ENCODE data around the gene CEMIP2. TPM values are rescaled to one million over a fixed set of nuclear protein-coding genes. Genes with fewer than 3 reads are reported as not detected.

The CEMIP2 gene
- total RNA-seq, 1 experiment from 2014 or later = 17.7 TPM

DNA sequence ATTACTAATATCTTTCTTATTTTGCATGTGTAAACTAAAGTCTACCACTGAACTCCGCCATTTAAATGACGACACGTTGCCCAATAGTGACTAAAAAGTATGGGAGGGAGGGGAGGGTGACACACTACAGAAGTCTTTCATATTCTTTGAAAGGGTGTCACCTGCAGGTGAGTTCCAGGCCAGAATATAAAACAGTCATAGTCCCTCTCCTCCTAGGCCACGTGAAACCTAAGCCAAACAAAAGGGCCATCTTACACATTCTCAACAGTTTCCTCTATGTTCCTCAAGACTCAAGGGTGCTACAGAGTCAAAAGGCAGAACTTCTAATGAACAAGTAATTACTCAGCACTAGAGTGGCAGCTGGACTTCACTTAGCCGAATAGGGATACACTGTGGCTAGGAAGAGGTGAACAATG lies 6.4 kb downstream of the CEMIP2 start:
- no peaks in the 10 kb centered on the region for H3K27me3 Mint-ChIP-seq (ENCODE audit: insufficient read depth, unreplicated experiment)
- H3K27ac Mint-ChIP-seq (ENCODE audit: low read depth, unreplicated experiment) = no peak overlapping the region
- ChIA-PET POLR2A (no interaction called here), CTCF (interaction anchor here (0.6 to 3.7 kb wide), 6 partner anchors 18 to 273 kb away, joined by 3 to 17 read pairs (median 4); no protein-coding TSS in a partner anchor)
- no peak for DNase-seq (ENCODE audit: unreplicated experiment)
- intact Hi-C loops (cut with micrococcal nuclease) = no loop called here
- no TSS peak for BruUV-seq (replicated peaks)
- peaks cover 48% of the 10 kb centered on the region for H3K4me1 Mint-ChIP-seq (ENCODE audit: insufficient read depth, unreplicated experiment)
- TF ChIP-seq, protein P1, sequence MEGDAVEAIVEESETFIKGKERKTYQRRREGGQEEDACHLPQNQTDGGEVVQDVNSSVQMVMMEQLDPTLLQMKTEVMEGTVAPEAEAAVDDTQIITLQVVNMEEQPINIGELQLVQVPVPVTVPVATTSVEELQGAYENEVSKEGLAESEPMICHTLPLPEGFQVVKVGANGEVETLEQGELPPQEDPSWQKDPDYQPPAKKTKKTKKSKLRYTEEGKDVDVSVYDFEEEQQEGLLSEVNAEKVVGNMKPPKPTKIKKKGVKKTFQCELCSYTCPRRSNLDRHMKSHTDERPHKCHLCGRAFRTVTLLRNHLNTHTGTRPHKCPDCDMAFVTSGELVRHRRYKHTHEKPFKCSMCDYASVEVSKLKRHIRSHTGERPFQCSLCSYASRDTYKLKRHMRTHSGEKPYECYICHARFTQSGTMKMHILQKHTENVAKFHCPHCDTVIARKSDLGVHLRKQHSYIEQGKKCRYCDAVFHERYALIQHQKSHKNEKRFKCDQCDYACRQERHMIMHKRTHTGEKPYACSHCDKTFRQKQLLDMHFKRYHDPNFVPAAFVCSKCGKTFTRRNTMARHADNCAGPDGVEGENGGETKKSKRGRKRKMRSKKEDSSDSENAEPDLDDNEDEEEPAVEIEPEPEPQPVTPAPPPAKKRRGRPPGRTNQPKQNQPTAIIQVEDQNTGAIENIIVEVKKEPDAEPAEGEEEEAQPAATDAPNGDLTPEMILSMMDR (IDR thresholded peaks at IDR 0.05; ENCODE audit: unreplicated experiment) = no peak
- no peak overlapping the region for H3K4me3 Mint-ChIP-seq (ENCODE audit: unreplicated experiment)
- H3K9me3 Mint-ChIP-seq (ENCODE audit: unreplicated experiment) = no peaks in the 10 kb centered on the region
- no peaks in the 10 kb centered on the region for H3K36me3 Mint-ChIP-seq (ENCODE audit: insufficient read depth, unreplicated experiment)

DNA sequence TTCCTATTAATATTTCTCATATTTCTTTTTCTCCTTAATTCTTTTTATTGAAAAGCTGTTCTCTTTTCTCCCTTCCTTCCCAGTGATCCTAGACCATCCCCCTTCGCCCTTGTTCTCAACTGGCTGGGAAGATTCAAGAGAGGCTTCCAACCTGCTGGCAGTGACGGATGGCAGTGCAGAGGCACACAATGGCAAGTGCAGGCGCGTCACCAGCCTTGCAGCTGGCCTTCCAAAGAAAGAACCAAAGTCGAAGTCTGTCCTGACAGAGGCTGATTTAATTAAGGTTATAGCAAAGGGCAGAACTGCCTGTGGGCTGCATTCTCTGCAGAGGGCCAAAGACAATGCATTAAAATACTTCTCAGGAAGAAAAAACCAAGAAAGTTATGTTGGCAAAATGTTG lies 7.4 kb downstream of the CEMIP2 start:
- Mint-ChIP-seq H3K27ac (ENCODE audit: low read depth, unreplicated experiment) (no peak overlapping the region), H3K4me3 (ENCODE audit: unreplicated experiment) (no peak overlapping the region), H3K9me3 (ENCODE audit: unreplicated experiment) (no peaks in the 10 kb centered on the region), H3K4me1 (ENCODE audit: insufficient read depth, unreplicated experiment) (peaks cover 46% of the 10 kb centered on the region), H3K27me3 (ENCODE audit: insufficient read depth, unreplicated experiment) (no peaks in the 10 kb centered on the region), H3K36me3 (ENCODE audit: insufficient read depth, unreplicated experiment) (no peaks in the 10 kb centered on the region)
- no TSS peak for BruUV-seq (replicated peaks)
- ChIA-PET POLR2A (interaction anchor here (0.6 to 1.2 kb wide), 2 partner anchors 25 to 1286 kb away, joined by 3 read pairs; no protein-coding TSS in a partner anchor), CTCF (interaction anchor here (0.5 to 3.7 kb wide), 11 partner anchors 9 to 316 kb away, joined by 3 to 17 read pairs (median 4); no protein-coding TSS in a partner anchor)
- TF ChIP-seq, protein P1 (IDR thresholded peaks at IDR 0.05; ENCODE audit: unreplicated experiment) = no peak
- intact Hi-C loops (cut with micrococcal nuclease) = no loop called here
- no peak for DNase-seq (ENCODE audit: unreplicated experiment)

DNA sequence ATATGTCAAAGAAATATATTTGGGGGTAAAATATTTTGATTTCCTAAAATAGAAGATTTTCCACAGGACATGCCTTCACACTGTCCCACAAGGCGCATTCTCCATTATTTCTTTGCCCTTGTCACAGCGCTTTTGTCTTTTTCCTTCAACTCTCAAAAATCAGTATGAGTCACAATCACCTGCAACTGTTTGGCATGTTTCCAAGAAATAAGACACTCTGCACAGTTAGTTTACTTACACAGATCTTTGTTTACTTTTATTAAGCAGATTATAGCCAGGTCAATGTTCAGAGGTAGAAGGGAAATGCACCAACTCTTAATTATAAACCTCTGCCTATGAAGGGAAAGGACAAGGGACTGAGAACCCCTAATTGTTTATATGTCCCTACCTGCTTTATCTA lies 9.5 kb downstream of the CEMIP2 start:
- DNase-seq (ENCODE audit: unreplicated experiment) = peak; percentile 80
- H3K27me3 Mint-ChIP-seq (ENCODE audit: insufficient read depth, unreplicated experiment) = no peaks in the 10 kb centered on the region
- H3K9me3 Mint-ChIP-seq (ENCODE audit: unreplicated experiment) = no peaks in the 10 kb centered on the region
- no peak overlapping the region for H3K4me3 Mint-ChIP-seq (ENCODE audit: unreplicated experiment)
- H3K36me3 Mint-ChIP-seq (ENCODE audit: insufficient read depth, unreplicated experiment) = no peaks in the 10 kb centered on the region
- intact Hi-C loops (cut with micrococcal nuclease) = no loop called here
- peaks cover 26% of the 10 kb centered on the region for H3K4me1 Mint-ChIP-seq (ENCODE audit: insufficient read depth, unreplicated experiment)
- BruUV-seq (replicated peaks) = no TSS peak
- no peak overlapping the region for H3K27ac Mint-ChIP-seq (ENCODE audit: low read depth, unreplicated experiment)
- CTCF ChIA-PET = interaction anchor here (0.7 to 1.3 kb wide), 2 partner anchors 9 to 75 kb away, joined by 3 to 6 read pairs; no protein-coding TSS in a partner anchor
- TF ChIP-seq, protein P1 (IDR thresholded peaks at IDR 0.05; ENCODE audit: unreplicated experiment) = no peak
- POLR2A ChIA-PET = interaction anchor here (0.9 to 1.8 kb wide), 4 partner anchors 9 to 1065 kb away, joined by 3 to 4 read pairs (median 3); partner anchors contain the start of gene C9orf85

DNA sequence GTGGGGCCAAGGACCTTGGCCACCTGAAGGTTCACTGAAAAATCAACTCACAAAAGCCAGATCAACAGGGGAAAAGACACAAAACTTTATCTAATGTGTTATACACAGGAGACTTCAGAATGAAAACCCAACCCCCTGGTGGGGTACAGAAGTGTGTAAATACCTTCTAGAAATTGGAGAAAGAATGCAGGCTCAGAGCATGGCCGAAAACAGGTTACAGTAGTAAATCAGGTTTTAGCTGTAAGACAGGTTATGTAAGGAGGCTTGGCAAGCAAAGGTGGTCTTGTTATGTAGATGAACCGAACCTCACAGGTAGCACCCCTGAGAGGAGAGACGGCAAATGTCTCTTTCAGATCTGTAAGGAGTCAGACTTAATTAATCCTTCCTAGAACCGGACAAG lies 10.0 kb downstream of the CEMIP2 start:
- ChIA-PET POLR2A (interaction anchor here (0.9 to 1.8 kb wide), 2 partner anchors 9 to 153 kb away, joined by 3 to 4 read pairs; partner anchors contain the start of gene C9orf85), CTCF (interaction anchor here (1.3 kb wide), 1 partner anchor 74 kb away, joined by 6 read pairs; no protein-coding TSS in a partner anchor)
- BruUV-seq (replicated peaks) = no TSS peak
- intact Hi-C loops (cut with micrococcal nuclease) = no loop called here
- TF ChIP-seq, protein P1 (IDR thresholded peaks at IDR 0.05; ENCODE audit: unreplicated experiment) = no peak
- H3K27ac Mint-ChIP-seq (ENCODE audit: low read depth, unreplicated experiment) = no peak overlapping the region
- H3K4me1 Mint-ChIP-seq (ENCODE audit: insufficient read depth, unreplicated experiment) = peaks cover 24% of the 10 kb centered on the region
- DNase-seq (ENCODE audit: unreplicated experiment) = no peak
- no peaks in the 10 kb centered on the region for H3K9me3 Mint-ChIP-seq (ENCODE audit: unreplicated experiment)
- no peak overlapping the region for H3K4me3 Mint-ChIP-seq (ENCODE audit: unreplicated experiment)
- no peaks in the 10 kb centered on the region for H3K27me3 Mint-ChIP-seq (ENCODE audit: insufficient read depth, unreplicated experiment)
- no peaks in the 10 kb centered on the region for H3K36me3 Mint-ChIP-seq (ENCODE audit: insufficient read depth, unreplicated experiment)

All from MCF 10A (cell line).